ENCODE measurements around the gene CHRNA4. TPM values are rescaled to one million over a fixed set of nuclear protein-coding genes. Genes with fewer than 3 reads are reported as not detected.

Gene CHRNA4
- total and polyA plus RNA-seq, 10 of the 15 experiments (the other 5 are each of a cell fraction or from before 2014, with no cell fraction given), result 0.04 to 0.41 (median 0.06) TPM; not detected in 5

DNA sequence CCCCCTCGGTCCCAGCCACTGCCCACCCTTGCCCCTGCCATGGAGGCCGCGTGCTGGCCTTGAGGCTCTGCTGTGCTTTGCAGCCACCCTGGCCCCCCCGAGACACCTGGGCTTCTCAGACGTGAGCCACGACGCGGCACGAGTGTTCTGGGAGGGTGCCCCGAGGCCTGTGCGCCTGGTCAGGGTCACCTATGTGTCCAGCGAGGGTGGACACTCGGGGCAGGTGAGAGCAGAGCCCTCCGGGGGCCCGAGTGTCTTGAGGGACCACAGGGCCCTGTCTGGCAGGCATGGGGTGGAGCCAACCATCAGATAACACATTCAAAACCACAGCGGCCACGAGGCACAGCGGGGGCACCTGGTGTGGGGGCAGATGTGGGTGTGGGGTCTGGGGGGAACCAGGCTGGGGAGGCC, 49.3 kb downstream of the CHRNA4 start:
- DNase-seq (ENCODE audit: low read depth, low spot score) (no peak), FAIRE-seq (no peak), ATAC-seq (no peak)
- no peak overlapping the region for H3K4me3 ChIP-seq
- 18% methylated on average over 15 of the region's 18 CpGs for WGBS (ENCODE audit: insufficient coverage, insufficient replicate concordance, low lambda C conversion rate, missing lambda C conversion rate)
- no peak overlapping the region for H3K9ac ChIP-seq (ENCODE audit: control insufficient read depth, insufficient read depth, low read length)
- in situ Hi-C loops (cut with MboI), result no loop called here
- H3K79me2 ChIP-seq (ENCODE audit: control insufficient read depth, insufficient read depth, low read length), result no peaks in the 10 kb centered on the region
- BruUV-seq (replicated peaks), result no TSS peak
- RAD21 ChIA-PET (ENCODE audit: unreplicated experiment), result no interaction called here
- no peak overlapping the region for H3K27ac ChIP-seq (ENCODE audit: control insufficient read depth, insufficient read depth)
- H3K36me3 ChIP-seq (ENCODE audit: control insufficient read depth in 2 of 2, insufficient read depth in 2 of 2, low read length in 1 of 2), result no peaks in the 10 kb centered on the region
- POLR2A ChIA-PET, result no interaction called here
- intact Hi-C loops (cut with micrococcal nuclease; ENCODE audit: unreplicated experiment), result no loop called here
- H2AFZ ChIP-seq (ENCODE audit: control insufficient read depth, low read depth, low read length), result no peak overlapping the region
- SMC1A ChIA-PET (ENCODE audit: uncharacterized antibody, unreplicated experiment), result no interaction called here
- no peak overlapping the region for H3K4me2 ChIP-seq (ENCODE audit: control insufficient read depth, insufficient read depth)
- CTCF ChIA-PET, result no interaction called here
- no peaks in the 10 kb centered on the region for H3K9me3 ChIP-seq (replicated peaks; ENCODE audit: control insufficient read depth, insufficient read depth, low read length)
- no peaks in the 10 kb centered on the region for H4K20me1 ChIP-seq (ENCODE audit: control insufficient read depth, insufficient read depth)
- H3K27me3 ChIP-seq (replicated peaks in 1 of 2; ENCODE audit: control insufficient read depth in 2 of 2, insufficient read depth in 2 of 2, low read length in 1 of 2), result no peaks in the 10 kb centered on the region
- no peaks in the 10 kb centered on the region for H3K4me1 ChIP-seq (ENCODE audit: control insufficient read depth, insufficient read depth, low read length)
- TF ChIP-seq POU2F2 (IDR thresholded peaks at IDR 0.05; ENCODE audit: borderline replicate concordance, low read depth, low read length) (no peak), NR2C2 (IDR thresholded peaks at IDR 0.05; ENCODE audit: borderline replicate concordance, control insufficient read depth, insufficient read length, low read depth) (no peak), SMAD1 (IDR thresholded peaks at IDR 0.05; ENCODE audit: low read depth, partially characterized antibody) (no peak), TCF12 (IDR thresholded peaks at IDR 0.05; ENCODE audit: low read depth, low read length) (no peak), BRCA1 (IDR thresholded peaks at IDR 0.05; ENCODE audit: low read depth, low read length) (no peak), CREM (IDR thresholded peaks at IDR 0.05; ENCODE audit: low read depth) (no peak), CHD1 (IDR thresholded peaks at IDR 0.05; ENCODE audit: low read depth, low read length) (no peak), CREB1 (IDR thresholded peaks at IDR 0.05; ENCODE audit: low read depth) (no peak)
- TF ChIP-seq, protein P1, sequence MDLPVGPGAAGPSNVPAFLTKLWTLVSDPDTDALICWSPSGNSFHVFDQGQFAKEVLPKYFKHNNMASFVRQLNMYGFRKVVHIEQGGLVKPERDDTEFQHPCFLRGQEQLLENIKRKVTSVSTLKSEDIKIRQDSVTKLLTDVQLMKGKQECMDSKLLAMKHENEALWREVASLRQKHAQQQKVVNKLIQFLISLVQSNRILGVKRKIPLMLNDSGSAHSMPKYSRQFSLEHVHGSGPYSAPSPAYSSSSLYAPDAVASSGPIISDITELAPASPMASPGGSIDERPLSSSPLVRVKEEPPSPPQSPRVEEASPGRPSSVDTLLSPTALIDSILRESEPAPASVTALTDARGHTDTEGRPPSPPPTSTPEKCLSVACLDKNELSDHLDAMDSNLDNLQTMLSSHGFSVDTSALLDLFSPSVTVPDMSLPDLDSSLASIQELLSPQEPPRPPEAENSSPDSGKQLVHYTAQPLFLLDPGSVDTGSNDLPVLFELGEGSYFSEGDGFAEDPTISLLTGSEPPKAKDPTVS (IDR thresholded peaks at IDR 0.05; ENCODE audit: low read depth, low read length), result no peak
- TF ChIP-seq, protein P2, sequence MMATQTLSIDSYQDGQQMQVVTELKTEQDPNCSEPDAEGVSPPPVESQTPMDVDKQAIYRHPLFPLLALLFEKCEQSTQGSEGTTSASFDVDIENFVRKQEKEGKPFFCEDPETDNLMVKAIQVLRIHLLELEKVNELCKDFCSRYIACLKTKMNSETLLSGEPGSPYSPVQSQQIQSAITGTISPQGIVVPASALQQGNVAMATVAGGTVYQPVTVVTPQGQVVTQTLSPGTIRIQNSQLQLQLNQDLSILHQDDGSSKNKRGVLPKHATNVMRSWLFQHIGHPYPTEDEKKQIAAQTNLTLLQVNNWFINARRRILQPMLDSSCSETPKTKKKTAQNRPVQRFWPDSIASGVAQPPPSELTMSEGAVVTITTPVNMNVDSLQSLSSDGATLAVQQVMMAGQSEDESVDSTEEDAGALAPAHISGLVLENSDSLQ (IDR thresholded peaks at IDR 0.05), result no peak
- TF ChIP-seq, protein P3, sequence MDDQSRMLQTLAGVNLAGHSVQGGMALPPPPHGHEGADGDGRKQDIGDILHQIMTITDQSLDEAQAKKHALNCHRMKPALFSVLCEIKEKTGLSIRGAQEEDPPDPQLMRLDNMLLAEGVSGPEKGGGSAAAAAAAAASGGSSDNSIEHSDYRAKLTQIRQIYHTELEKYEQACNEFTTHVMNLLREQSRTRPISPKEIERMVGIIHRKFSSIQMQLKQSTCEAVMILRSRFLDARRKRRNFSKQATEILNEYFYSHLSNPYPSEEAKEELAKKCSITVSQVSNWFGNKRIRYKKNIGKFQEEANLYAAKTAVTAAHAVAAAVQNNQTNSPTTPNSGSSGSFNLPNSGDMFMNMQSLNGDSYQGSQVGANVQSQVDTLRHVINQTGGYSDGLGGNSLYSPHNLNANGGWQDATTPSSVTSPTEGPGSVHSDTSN (IDR thresholded peaks at IDR 0.05; ENCODE audit: insufficient replicate concordance, low read depth, low read length), result no peak
